Measurements from ENCODE around the gene PCDH9. TPM values are rescaled to one million over a fixed set of nuclear protein-coding genes. Genes with fewer than 3 reads are reported as not detected.

The PCDH9 gene
- total and polyA plus RNA-seq, 2 of the 13 experiments (the other 11 are each of a cell fraction or from before 2014, with no cell fraction given): 0.09 TPM; not detected in 1

- no peak for TF ChIP-seq KDM1A (CRISPR knock-in tag; IDR thresholded peaks at IDR 0.05)
- TF ChIP-seq PHF21A (CRISPR knock-in tag; IDR thresholded peaks at IDR 0.05): no peak
- TF ChIP-seq FOXA1 (IDR thresholded peaks at IDR 0.05): no peak
- peak; percentile 46; the same call in 1 of the 2 replicates for TF ChIP-seq FOXA1 (CRISPR knock-in tag; IDR thresholded peaks at IDR 0.05)
- TF ChIP-seq, protein P1, sequence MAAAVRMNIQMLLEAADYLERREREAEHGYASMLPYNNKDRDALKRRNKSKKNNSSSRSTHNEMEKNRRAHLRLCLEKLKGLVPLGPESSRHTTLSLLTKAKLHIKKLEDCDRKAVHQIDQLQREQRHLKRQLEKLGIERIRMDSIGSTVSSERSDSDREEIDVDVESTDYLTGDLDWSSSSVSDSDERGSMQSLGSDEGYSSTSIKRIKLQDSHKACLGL (CRISPR knock-in tag; IDR thresholded peaks at IDR 0.05): no peak
- TF ChIP-seq ZNF367 (CRISPR knock-in tag; IDR thresholded peaks at IDR 0.05; ENCODE audit: borderline replicate concordance): no peak
- no peak for TF ChIP-seq POLR2G (IDR thresholded peaks at IDR 0.05; ENCODE audit: low read depth, low read length)
- peak; percentile 54; the same call in 1 of the 2 replicates for TF ChIP-seq FOXA3 (CRISPR knock-in tag; IDR thresholded peaks at IDR 0.05)
- no peak for TF ChIP-seq NFKBIZ (CRISPR knock-in tag; IDR thresholded peaks at IDR 0.05)
- no peak for TF ChIP-seq CREM (IDR thresholded peaks at IDR 0.05)
- no peak for TF ChIP-seq CREM (CRISPR knock-in tag; IDR thresholded peaks at IDR 0.05)
Observed at GRCh38 chr13:66835040-66835628, 395.0 kb downstream of the PCDH9 start (continued).

- H3K27ac ChIP-seq (ENCODE audit: extremely low read length, insufficient read depth, low read length): no peak overlapping the region
- no peak for FAIRE-seq
- TF ChIP-seq ZNF629 (CRISPR knock-in tag; conservative IDR thresholded peaks at IDR 0.05): no peak
- no peak for TF ChIP-seq ZNF619 (CRISPR knock-in tag; IDR thresholded peaks at IDR 0.05)
- TF ChIP-seq CREB1 (IDR thresholded peaks at IDR 0.05): no peak
- no peak for TF ChIP-seq CREB1 (CRISPR knock-in tag; IDR thresholded peaks at IDR 0.05)
- TF ChIP-seq ZNF713 (CRISPR knock-in tag; IDR thresholded peaks at IDR 0.05): no peak
- no peak for TF ChIP-seq JARID2 (CRISPR knock-in tag; IDR thresholded peaks at IDR 0.05; ENCODE audit: insufficient replicate concordance)
- TF ChIP-seq CREBL2 (CRISPR knock-in tag; IDR thresholded peaks at IDR 0.05; ENCODE audit: borderline replicate concordance): no peak
- no peak for TF ChIP-seq ZNF616 (CRISPR knock-in tag; IDR thresholded peaks at IDR 0.05; ENCODE audit: low read depth)
- no peak for TF ChIP-seq ZNF17 (CRISPR knock-in tag; IDR thresholded peaks at IDR 0.05)
- TF ChIP-seq SAP130 (CRISPR knock-in tag; IDR thresholded peaks at IDR 0.05; ENCODE audit: low read depth): no peak
Observed at GRCh38 chr13:66830940-66831716, 399.0 kb downstream of the PCDH9 start.

More at GRCh38 chr13:66830940-66831716, 399.0 kb downstream of the PCDH9 start:
- Histone ChIP-seq H2AFZ (ENCODE audit: low read length) (no peak overlapping the region), H4K20me1 (ENCODE audit: insufficient read depth, low read length) (no peaks in the 10 kb centered on the region), H3K79me2 (ENCODE audit: insufficient read depth, low read length) (no peaks in the 10 kb centered on the region), H3K4me2 (ENCODE audit: low read depth, low read length) (no peak overlapping the region), H3K36me3 (replicated peaks in 1 of 2; ENCODE audit: control insufficient read depth in 1 of 2, insufficient read depth in 2 of 2, low read length in 2 of 2) (no peaks in the 10 kb centered on the region), H3K27me3 (ENCODE audit: control insufficient read depth in 1 of 2, insufficient read depth in 2 of 2, low read length in 2 of 2) (no peaks in the 10 kb centered on the region), H3K9ac (ENCODE audit: insufficient read depth, low read depth, low read length) (no peak overlapping the region), H3K9me3 (ENCODE audit: low read length) (no peaks in the 10 kb centered on the region), H3K4me1 (ENCODE audit: insufficient read depth, low read length) (no peaks in the 10 kb centered on the region), H3K4me3 (replicated peaks in 1 of 3; ENCODE audit: insufficient read depth in 1 of 3, low read depth in 2 of 3, low read length in 3 of 3) (no peak overlapping the region)
- no peak for DNase-seq (ENCODE audit: low spot score)
- 1% methylated on average over 2 of the region's 2 CpGs for WGBS (ENCODE audit: low lambda C conversion rate)
- ChIA-PET CTCF (ENCODE audit: low intra/inter-chr PET ratio, low total read pairs) (no interaction called here), POLR2A (no interaction called here)
- intact Hi-C loops (cut with micrococcal nuclease; ENCODE audit: unreplicated experiment) (no loop called here), in situ Hi-C loops (cut with HindIII; ENCODE audit: extremely low pct_ligation_motif_present, low pct_unique_long_range_greater_than_20kb) (no loop called here)
- no peak for ATAC-seq
- BruUV-seq (replicated peaks): no TSS peak
